SK-N-SH treated with all-trans-retinoic acid at 6 μM for 48 hours (cell line): Measurements from ENCODE around the gene NAIF1.

Experiments used
- ATAC-seq: fragments of 200-7000 bp; cut with Tn5 transposase; 3 replicates; pipeline ENCODE4 v1.9.1; 2020; ENCODE audit warnings: mild to moderate bottlenecking, moderate library complexity
- BACH2 ChIP-seq: fragments of 250-450 bp; sonication (Bioruptor Pico); IDR thresholded peaks from 2 replicates; pipeline ENCODE4 v1.9.0; 2021; ENCODE audit warnings: mild to moderate bottlenecking, borderline replicate concordance
- CSDC2 ChIP-seq: fragments of 250-450 bp; sonication (Bioruptor Pico); IDR thresholded peaks from 2 replicates; pipeline ENCODE4 v1.5.0; 2020; ENCODE audit warnings: mild to moderate bottlenecking, moderate library complexity
- ESRRG ChIP-seq: fragments of 250-450 bp; sonication (Bioruptor Pico); IDR thresholded peaks from 2 replicates; pipeline ENCODE4 v1.6.1; 2021; ENCODE audit warnings: mild to moderate bottlenecking
- GLIS3 ChIP-seq: fragments of 250-450 bp; sonication (Bioruptor Pico); IDR thresholded peaks from 2 replicates; pipeline ENCODE4 v1.5.0; 2020; ENCODE audit warnings: mild to moderate bottlenecking, moderate library complexity
- ISL1 ChIP-seq: fragments of 250-450 bp; sonication (Bioruptor Pico); IDR thresholded peaks from 2 replicates; pipeline ENCODE4 v2.1.2; 2022; ENCODE audit warnings: mild to moderate bottlenecking, moderate library complexity
- OSR1 ChIP-seq: fragments of 250-450 bp; sonication (Bioruptor Pico); IDR thresholded peaks from 2 replicates; pipeline ENCODE4 v1.8.0; 2022; ENCODE audit warnings: moderate library complexity, mild to moderate bottlenecking, inconsistent platforms
- PPARA ChIP-seq: fragments of 250-450 bp; sonication (Bioruptor Pico); IDR thresholded peaks from 2 replicates; pipeline ENCODE4 v1.5.0; 2020; ENCODE audit warnings: mild to moderate bottlenecking, borderline replicate concordance
- RARB ChIP-seq: fragments of 250-450 bp; sonication (Bioruptor Pico); IDR thresholded peaks from 2 replicates; pipeline ENCODE4 v1.8.0; 2021; ENCODE audit warnings: mild to moderate bottlenecking, moderate library complexity
- SNAI2 ChIP-seq: fragments of 250-450 bp; sonication (Bioruptor Pico); IDR thresholded peaks from 2 replicates; pipeline ENCODE4 v1.5.0; 2020; ENCODE audit warnings: mild to moderate bottlenecking, moderate library complexity
- TCF4 ChIP-seq: fragments of 250-450 bp; sonication (Bioruptor Pico); IDR thresholded peaks from 2 replicates; pipeline ENCODE4 v1.8.0; 2021; ENCODE audit warnings: mild to moderate bottlenecking, moderate library complexity, borderline replicate concordance
- TOX ChIP-seq: fragments of 250-450 bp; sonication (Bioruptor Pico); IDR thresholded peaks from 2 replicates; pipeline ENCODE4 v1.8.0; 2021; ENCODE audit warnings: mild to moderate bottlenecking, moderate library complexity, borderline replicate concordance
- ZC3H10 ChIP-seq: fragments of 250-450 bp; sonication (Bioruptor Pico); IDR thresholded peaks from 2 replicates; pipeline ENCODE4 v1.5.1; 2021; ENCODE audit warnings: mild to moderate bottlenecking, moderate library complexity
- ZFP3 ChIP-seq: fragments of 250-450 bp; sonication (Bioruptor Pico); IDR thresholded peaks from 2 replicates; pipeline ENCODE4 v1.5.0; 2020; ENCODE audit warnings: mild to moderate bottlenecking, moderate library complexity
- ZFP30 ChIP-seq: fragments of 450-650 bp; formaldehyde crosslinking; IDR thresholded peaks from 2 replicates; pipeline ENCODE4 v1.5.0; 2022; ENCODE audit warnings: mild to moderate bottlenecking, moderate library complexity
- ZNF565 ChIP-seq: fragments of 450-650 bp; formaldehyde crosslinking; conservative IDR thresholded peaks from 2 replicates; pipeline ENCODE4 v1.5.0; 2020; ENCODE audit warnings: low read depth, mild to moderate bottlenecking, moderate library complexity
- ZNF8 ChIP-seq: fragments of 450-650 bp; formaldehyde crosslinking; IDR thresholded peaks from 2 replicates; pipeline ENCODE4 v1.5.0; 2020; ENCODE audit warnings: mild to moderate bottlenecking, moderate library complexity
- TF ChIP-seq, protein P1 (sequence below): fragments of 250-450 bp; sonication (Bioruptor Pico); IDR thresholded peaks from 2 replicates; pipeline ENCODE4 v1.5.0; 2020; ENCODE audit warnings: mild to moderate bottlenecking, moderate library complexity
- TF ChIP-seq, protein P2 (sequence below): fragments of 250-450 bp; sonication (Bioruptor Pico); IDR thresholded peaks from 2 replicates; pipeline ENCODE4 v1.8.0; 2021; ENCODE audit warnings: low read depth, mild to moderate bottlenecking, moderate library complexity, borderline replicate concordance
- TF ChIP-seq, protein P3 (sequence below): fragments of 250-450 bp; sonication (Bioruptor Pico); IDR thresholded peaks from 2 replicates; pipeline ENCODE4 v1.5.1; 2021; ENCODE audit warnings: mild to moderate bottlenecking, moderate library complexity
- TF ChIP-seq, protein P4 (sequence below): fragments of 250-450 bp; sonication (Bioruptor Pico); IDR thresholded peaks from 2 replicates; pipeline ENCODE4 v1.5.1; 2020; ENCODE audit warnings: low read depth, mild to moderate bottlenecking, moderate library complexity

Gene NAIF1

DNA sequence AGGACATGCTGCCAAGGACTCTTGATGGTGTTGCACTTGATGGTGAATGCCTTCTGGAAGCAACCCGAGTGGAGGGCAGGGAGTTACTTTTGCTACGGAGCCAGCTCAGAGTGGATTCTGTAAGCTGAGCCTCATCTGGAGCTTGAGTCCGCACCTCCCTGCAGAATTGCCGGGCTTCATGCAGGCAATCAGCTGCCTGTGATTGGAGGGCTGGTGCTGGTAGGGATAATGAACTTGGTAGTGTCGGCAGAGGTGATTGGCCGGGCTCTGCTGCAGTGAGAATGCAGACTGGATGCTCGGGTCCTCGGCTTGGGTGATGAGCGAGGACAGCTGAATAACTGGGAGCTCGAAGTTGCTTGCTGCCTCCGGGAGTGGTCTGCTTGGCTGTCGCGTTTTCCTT lies 24.0 kb upstream of the NAIF1 start:
- peak; percentile 86 for ATAC-seq
- TF ChIP-seq ZFP3 (CRISPR knock-in tag) (no peak), OSR1 (CRISPR knock-in tag) (no peak), ZC3H10 (CRISPR knock-in tag) (no peak), PPARA (no peak), ZNF565 (CRISPR knock-in tag) (no peak), BACH2 (no peak), SNAI2 (CRISPR knock-in tag) (no peak), ZNF8 (no peak), TCF4 (CRISPR knock-in tag) (no peak), GLIS3 (CRISPR knock-in tag) (no peak), TOX (CRISPR knock-in tag) (no peak)
- TF ChIP-seq, protein P1, sequence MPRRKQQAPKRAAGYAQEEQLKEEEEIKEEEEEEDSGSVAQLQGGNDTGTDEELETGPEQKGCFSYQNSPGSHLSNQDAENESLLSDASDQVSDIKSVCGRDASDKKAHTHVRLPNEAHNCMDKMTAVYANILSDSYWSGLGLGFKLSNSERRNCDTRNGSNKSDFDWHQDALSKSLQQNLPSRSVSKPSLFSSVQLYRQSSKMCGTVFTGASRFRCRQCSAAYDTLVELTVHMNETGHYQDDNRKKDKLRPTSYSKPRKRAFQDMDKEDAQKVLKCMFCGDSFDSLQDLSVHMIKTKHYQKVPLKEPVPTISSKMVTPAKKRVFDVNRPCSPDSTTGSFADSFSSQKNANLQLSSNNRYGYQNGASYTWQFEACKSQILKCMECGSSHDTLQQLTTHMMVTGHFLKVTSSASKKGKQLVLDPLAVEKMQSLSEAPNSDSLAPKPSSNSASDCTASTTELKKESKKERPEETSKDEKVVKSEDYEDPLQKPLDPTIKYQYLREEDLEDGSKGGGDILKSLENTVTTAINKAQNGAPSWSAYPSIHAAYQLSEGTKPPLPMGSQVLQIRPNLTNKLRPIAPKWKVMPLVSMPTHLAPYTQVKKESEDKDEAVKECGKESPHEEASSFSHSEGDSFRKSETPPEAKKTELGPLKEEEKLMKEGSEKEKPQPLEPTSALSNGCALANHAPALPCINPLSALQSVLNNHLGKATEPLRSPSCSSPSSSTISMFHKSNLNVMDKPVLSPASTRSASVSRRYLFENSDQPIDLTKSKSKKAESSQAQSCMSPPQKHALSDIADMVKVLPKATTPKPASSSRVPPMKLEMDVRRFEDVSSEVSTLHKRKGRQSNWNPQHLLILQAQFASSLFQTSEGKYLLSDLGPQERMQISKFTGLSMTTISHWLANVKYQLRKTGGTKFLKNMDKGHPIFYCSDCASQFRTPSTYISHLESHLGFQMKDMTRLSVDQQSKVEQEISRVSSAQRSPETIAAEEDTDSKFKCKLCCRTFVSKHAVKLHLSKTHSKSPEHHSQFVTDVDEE (CRISPR knock-in tag), result no peak
- TF ChIP-seq, all 23 proteins: peak for 0

DNA sequence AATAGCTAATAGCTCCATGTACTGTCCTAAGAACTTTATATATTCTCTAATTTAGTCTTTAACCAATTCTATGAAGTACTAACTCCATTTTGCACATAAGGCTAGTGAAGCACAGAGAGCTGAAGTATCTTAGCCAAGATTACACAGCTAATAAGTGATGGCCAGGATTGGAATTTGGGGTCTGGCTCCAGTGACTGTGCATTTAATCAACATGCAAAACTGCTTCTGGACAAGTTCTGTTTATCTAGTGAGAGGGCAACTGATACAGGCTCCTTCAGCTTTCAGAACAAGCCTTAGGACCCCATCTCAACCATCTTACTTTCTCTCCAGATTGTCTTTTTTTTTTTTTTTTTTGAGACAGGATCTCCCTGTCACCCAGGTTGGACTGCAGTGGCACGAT lies 22.2 kb upstream of the NAIF1 start:
- TF ChIP-seq, protein P2, sequence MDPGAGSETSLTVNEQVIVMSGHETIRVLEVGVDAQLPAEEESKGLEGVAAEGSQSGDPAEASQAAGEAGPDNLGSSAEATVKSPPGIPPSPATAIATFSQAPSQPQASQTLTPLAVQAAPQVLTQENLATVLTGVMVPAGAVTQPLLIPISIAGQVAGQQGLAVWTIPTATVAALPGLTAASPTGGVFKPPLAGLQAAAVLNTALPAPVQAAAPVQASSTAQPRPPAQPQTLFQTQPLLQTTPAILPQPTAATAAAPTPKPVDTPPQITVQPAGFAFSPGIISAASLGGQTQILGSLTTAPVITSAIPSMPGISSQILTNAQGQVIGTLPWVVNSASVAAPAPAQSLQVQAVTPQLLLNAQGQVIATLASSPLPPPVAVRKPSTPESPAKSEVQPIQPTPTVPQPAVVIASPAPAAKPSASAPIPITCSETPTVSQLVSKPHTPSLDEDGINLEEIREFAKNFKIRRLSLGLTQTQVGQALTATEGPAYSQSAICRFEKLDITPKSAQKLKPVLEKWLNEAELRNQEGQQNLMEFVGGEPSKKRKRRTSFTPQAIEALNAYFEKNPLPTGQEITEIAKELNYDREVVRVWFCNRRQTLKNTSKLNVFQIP (CRISPR knock-in tag), result no peak
- TF ChIP-seq TOX (CRISPR knock-in tag) (no peak), ZFP30 (no peak), SNAI2 (CRISPR knock-in tag) (no peak), ISL1 (CRISPR knock-in tag) (no peak)
- TF ChIP-seq, protein P3, sequence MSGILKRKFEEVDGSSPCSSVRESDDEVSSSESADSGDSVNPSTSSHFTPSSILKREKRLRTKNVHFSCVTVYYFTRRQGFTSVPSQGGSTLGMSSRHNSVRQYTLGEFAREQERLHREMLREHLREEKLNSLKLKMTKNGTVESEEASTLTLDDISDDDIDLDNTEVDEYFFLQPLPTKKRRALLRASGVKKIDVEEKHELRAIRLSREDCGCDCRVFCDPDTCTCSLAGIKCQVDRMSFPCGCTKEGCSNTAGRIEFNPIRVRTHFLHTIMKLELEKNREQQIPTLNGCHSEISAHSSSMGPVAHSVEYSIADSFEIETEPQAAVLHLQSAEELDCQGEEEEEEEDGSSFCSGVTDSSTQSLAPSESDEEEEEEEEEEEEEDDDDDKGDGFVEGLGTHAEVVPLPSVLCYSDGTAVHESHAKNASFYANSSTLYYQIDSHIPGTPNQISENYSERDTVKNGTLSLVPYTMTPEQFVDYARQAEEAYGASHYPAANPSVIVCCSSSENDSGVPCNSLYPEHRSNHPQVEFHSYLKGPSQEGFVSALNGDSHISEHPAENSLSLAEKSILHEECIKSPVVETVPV (CRISPR knock-in tag), result no peak
- TF ChIP-seq, protein P1 (CRISPR knock-in tag), result no peak
- no peak for ATAC-seq

DNA sequence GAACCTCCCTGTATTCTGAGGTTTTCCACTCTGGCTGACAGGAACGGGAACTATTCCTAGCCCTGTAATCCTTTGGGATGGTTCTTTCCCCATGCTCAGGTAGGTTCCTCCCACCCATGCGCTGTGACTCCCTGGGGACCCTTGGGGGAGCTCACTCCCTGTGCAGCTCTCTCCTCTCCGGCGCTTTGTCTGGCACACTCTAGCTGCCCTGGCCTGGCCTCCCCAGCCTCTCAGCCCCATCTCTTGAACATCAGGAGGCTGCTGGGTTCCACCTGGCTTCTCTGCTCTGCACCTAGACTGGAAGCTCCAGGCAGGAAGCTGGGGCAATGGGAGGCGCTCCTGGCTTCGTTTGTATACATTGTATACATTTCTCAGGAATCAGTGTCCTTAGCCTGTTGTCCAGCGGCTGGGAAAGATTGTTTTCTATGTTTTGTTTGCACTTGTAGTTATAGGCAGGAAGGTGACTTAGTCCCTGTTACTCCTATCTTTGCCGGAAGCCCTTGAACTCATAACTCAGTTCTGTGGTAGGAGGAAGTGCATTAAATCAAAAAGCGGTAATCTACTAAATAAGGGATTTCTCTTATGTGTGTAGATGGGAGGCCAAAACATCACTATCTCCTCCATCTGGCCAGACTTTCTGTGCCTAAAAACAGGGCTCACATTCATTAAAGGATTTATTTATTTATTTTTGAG lies 21.3 kb upstream of the NAIF1 start:
- TF ChIP-seq ESRRG (CRISPR knock-in tag) (no peak), ISL1 (CRISPR knock-in tag) (no peak)
- TF ChIP-seq, protein P3 (CRISPR knock-in tag), result no peak
- no peak for ATAC-seq

DNA sequence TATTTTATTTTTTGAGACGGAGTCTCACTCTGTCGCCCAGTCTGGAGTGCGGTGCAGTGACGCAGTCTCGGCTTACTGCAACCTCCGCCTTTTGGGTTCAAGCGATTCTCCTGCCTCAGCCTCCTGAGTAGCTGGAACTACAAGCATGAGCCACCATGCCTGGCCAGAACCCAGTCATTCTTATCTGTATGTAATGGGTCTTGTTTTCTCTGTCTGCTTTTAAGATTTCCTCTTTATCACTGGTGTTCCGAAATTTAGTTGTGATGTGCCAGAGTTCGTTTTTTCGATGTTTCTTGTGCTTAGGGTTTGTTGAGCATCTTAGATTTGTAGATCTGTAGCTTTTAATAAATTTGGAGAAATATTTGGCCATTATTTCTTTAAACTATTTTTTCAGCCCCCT lies 20.1 kb upstream of the NAIF1 start:
- no peak for ATAC-seq
- TF ChIP-seq, protein P4, sequence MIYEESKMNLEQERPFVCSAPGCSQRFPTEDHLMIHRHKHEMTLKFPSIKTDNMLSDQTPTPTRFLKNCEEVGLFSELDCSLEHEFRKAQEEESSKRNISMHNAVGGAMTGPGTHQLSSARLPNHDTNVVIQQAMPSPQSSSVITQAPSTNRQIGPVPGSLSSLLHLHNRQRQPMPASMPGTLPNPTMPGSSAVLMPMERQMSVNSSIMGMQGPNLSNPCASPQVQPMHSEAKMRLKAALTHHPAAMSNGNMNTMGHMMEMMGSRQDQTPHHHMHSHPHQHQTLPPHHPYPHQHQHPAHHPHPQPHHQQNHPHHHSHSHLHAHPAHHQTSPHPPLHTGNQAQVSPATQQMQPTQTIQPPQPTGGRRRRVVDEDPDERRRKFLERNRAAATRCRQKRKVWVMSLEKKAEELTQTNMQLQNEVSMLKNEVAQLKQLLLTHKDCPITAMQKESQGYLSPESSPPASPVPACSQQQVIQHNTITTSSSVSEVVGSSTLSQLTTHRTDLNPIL (CRISPR knock-in tag), result no peak
- TF ChIP-seq, protein P1 (CRISPR knock-in tag), result no peak
- TF ChIP-seq TOX (CRISPR knock-in tag) (no peak), GLIS3 (CRISPR knock-in tag) (no peak), PPARA (no peak), ZC3H10 (CRISPR knock-in tag) (no peak), CSDC2 (CRISPR knock-in tag) (no peak), RARB (CRISPR knock-in tag) (no peak), TCF4 (CRISPR knock-in tag) (no peak), ZNF565 (CRISPR knock-in tag) (no peak), ISL1 (CRISPR knock-in tag) (no peak), OSR1 (CRISPR knock-in tag) (no peak), ZNF8 (no peak)
